Ascending aorta (tissue), 2 donors: ENCODE measurements around the gene TBC1D14. TPM values are rescaled to one million over a fixed set of nuclear protein-coding genes. Genes with fewer than 3 reads are reported as not detected.

Experiments
- DNase-seq, 2 donors: peaks; one replicate each; pipeline ENCODE4 v3.0.0-alpha.2; 2019; ENCODE audit warnings: low spot score in 2 of 2
- H3K27ac ChIP-seq, 2 donors: fragments of 200-600 bp; sonication (generic); one replicate each; pipeline ENCODE4 v1.5.1; 2016 to 2017; ENCODE audit warnings: mild to moderate bottlenecking in 1 of 2
- H3K27me3 ChIP-seq: fragments of 200-600 bp; sonication (generic); one replicate; pipeline ENCODE4 v1.5.1; 2017
- H3K36me3 ChIP-seq, 2 donors: fragments of 200-600 bp; sonication (generic); one replicate each; pipeline ENCODE4 v1.5.1; 2016
- H3K4me1 ChIP-seq, 2 donors: fragments of 200-600 bp; sonication (generic); one replicate each; pipeline ENCODE4 v1.5.1; 2016 to 2017; ENCODE audit warnings: mild to moderate bottlenecking in 1 of 2
- H3K4me3 ChIP-seq, 2 donors: fragments of 200-600 bp; sonication (generic); one replicate each; pipeline ENCODE4 v1.5.1; 2016 to 2017; ENCODE audit warnings: mild to moderate bottlenecking in 1 of 2
- H3K9me3 ChIP-seq, 2 donors: fragments of 200-600 bp; sonication (generic); one replicate each; pipeline ENCODE4 v1.5.1; 2016
- intact Hi-C: fragments of 100-400 bp; cut with DNase I; formaldehyde crosslinking; loops from one replicate; pipeline ENCODE4 v1.15.1; 2023
- total RNA-seq: library from RNA; depleted of rRNA; stranded (reverse); fragments of >200 nt; gene quantifications from one replicate; pipeline ENCODE4 v1.1.0, GENCODE V29; 2016
- TF ChIP-seq, protein P1 (sequence below), 3 experiments: fragments of 200-600 bp in 2 of 3; fragments of 450-650 bp in 1 of 3; sonication (generic) in 2 of 3; IDR thresholded peaks; one replicate each; pipeline ENCODE4 v1.5.1; 2016 to 2019; ENCODE audit warnings: antibody characterized with exemption in 3 of 3, mild to moderate bottlenecking in 1 of 3, moderate library complexity in 1 of 3

Gene TBC1D14
- total RNA-seq, 1 donor from 2014 or later: 26.4 TPM

- intact Hi-C loops: no loop called here
- no peaks in the 10 kb centered on the region for H3K4me1 ChIP-seq
- H3K36me3 ChIP-seq: peaks cover 56 to 77% of the 10 kb centered on the region in 2 donors
Measured at GRCh38 chr4:7027284-7027683, 117.7 kb downstream of the TBC1D14 start.

GRCh38 chr4:7027913-7028312 is 118.3 kb downstream of the TBC1D14 start:
- Histone ChIP-seq H3K27me3 (no peaks in the 10 kb centered on the region), H3K4me1 (no peaks in the 10 kb centered on the region), H3K4me3 (no peak overlapping the region), H3K27ac (no peak overlapping the region), H3K36me3 (peaks cover 56 to 80% of the 10 kb centered on the region in 2 donors), H3K9me3 (no peaks in the 10 kb centered on the region)
- intact Hi-C loops: no loop called here
- TF ChIP-seq, protein P1, sequence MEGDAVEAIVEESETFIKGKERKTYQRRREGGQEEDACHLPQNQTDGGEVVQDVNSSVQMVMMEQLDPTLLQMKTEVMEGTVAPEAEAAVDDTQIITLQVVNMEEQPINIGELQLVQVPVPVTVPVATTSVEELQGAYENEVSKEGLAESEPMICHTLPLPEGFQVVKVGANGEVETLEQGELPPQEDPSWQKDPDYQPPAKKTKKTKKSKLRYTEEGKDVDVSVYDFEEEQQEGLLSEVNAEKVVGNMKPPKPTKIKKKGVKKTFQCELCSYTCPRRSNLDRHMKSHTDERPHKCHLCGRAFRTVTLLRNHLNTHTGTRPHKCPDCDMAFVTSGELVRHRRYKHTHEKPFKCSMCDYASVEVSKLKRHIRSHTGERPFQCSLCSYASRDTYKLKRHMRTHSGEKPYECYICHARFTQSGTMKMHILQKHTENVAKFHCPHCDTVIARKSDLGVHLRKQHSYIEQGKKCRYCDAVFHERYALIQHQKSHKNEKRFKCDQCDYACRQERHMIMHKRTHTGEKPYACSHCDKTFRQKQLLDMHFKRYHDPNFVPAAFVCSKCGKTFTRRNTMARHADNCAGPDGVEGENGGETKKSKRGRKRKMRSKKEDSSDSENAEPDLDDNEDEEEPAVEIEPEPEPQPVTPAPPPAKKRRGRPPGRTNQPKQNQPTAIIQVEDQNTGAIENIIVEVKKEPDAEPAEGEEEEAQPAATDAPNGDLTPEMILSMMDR (IDR thresholded peaks at IDR 0.05): no peak
- DNase-seq: no peak

More at GRCh38 chr4:7027284-7027683, 117.7 kb downstream of the TBC1D14 start:
- Histone ChIP-seq H3K9me3 (no peaks in the 10 kb centered on the region), H3K27me3 (no peaks in the 10 kb centered on the region), H3K27ac (no peak overlapping the region), H3K4me3 (no peak overlapping the region)
- TF ChIP-seq, protein P1 (IDR thresholded peaks at IDR 0.05): no peak
- no peak for DNase-seq

- Histone ChIP-seq H3K4me3 (no peak overlapping the region), H3K36me3 (peaks cover 50 to 67% of the 10 kb centered on the region in 2 donors), H3K4me1 (no peaks in the 10 kb centered on the region), H3K27me3 (no peaks in the 10 kb centered on the region), H3K27ac (no peak overlapping the region), H3K9me3 (no peaks in the 10 kb centered on the region)
- TF ChIP-seq, protein P1 (IDR thresholded peaks at IDR 0.05): no peak
- DNase-seq: no peak
- intact Hi-C loops: no loop called here
Measured at GRCh38 chr4:7029212-7029611, 119.6 kb downstream of the TBC1D14 start.

DNA sequence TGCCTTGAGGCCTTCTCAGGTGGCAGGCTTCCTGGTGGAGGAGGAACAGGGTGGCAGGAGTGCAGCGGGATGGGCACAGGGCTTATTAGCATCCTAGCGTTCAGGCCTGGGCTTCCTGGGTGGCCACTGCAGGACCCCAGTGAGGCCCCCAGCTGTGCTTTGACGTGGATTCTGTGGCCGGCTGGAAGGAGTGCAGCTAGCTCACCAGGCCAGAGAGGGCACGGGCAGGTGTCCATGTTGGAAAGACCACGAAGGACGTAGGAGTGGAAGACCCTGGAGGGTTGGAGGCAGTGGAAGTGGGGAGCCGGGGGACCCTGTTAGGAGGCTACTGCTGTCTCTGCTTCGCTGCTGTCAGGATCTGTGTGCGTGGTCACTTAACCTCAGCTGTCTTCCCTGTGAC is 120.3 kb downstream of the TBC1D14 start:
- Histone ChIP-seq H3K4me1 (no peaks in the 10 kb centered on the region), H3K27me3 (no peaks in the 10 kb centered on the region), H3K4me3 (no peak overlapping the region), H3K27ac (no peak overlapping the region), H3K36me3 (peaks cover 45 to 60% of the 10 kb centered on the region in 2 donors), H3K9me3 (no peaks in the 10 kb centered on the region)
- TF ChIP-seq, protein P1 (IDR thresholded peaks at IDR 0.05): no peak
- DNase-seq: no peak
- intact Hi-C loops: no loop called here

DNA sequence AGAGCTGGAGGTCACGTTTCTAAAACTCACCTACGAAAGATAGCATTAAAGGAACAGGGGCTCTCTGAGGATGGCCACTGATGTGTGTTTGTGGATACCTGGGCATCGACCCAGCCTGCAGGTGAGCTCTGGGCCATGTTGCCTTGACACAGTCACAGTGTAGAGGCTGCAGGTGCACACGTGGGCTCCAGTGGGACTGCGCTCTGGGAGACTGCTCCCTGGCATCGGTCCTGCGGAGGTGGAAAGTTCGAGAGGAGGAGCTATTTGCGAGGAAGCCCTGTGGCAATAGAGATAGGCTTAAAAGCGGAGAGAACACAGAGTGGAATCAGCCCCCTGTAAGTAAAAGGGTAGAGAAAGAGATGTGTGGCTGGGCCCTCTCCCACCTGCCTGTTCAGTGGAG is 121.2 kb downstream of the TBC1D14 start:
- Histone ChIP-seq H3K27me3 (no peaks in the 10 kb centered on the region), H3K9me3 (no peaks in the 10 kb centered on the region), H3K4me1 (no peaks in the 10 kb centered on the region), H3K4me3 (no peak overlapping the region), H3K27ac (no peak overlapping the region), H3K36me3 (peaks cover 38 to 51% of the 10 kb centered on the region in 2 donors)
- DNase-seq: no peak
- intact Hi-C loops: no loop called here
- TF ChIP-seq, protein P1 (IDR thresholded peaks at IDR 0.05): no peak
